Fibroblast of lung (primary cell): Measurements from ENCODE around the gene CYP11A1. TPM values are rescaled to one million over a fixed set of nuclear protein-coding genes. Genes with fewer than 3 reads are reported as not detected.

Experiments
- DNase-seq, 2 donors: peaks; one replicate each; pipeline versions ENCODE4 v3.0.0 to v3.0.0-alpha.2; 2010; ENCODE audit warnings: low read depth in 2 of 2
- H2AFZ ChIP-seq: 2 replicates; pipeline ENCODE4 v1.5.1; 2012; ENCODE audit warnings: low read length, control low read depth, inconsistent platforms
- H3K27ac ChIP-seq: 2 replicates; pipeline ENCODE4 v1.5.1; 2011; ENCODE audit warnings: low read length, control low read depth; ENCODE audit not compliant: insufficient read depth
- H3K27me3 ChIP-seq: 2 replicates; pipeline ENCODE4 v1.5.1; 2011; ENCODE audit warnings: mild to moderate bottlenecking, low read length; ENCODE audit not compliant: control insufficient read depth, insufficient read depth
- H3K36me3 ChIP-seq: 2 replicates; pipeline ENCODE4 v1.5.1; 2011; ENCODE audit warnings: low read length; ENCODE audit not compliant: control insufficient read depth, insufficient read depth
- H3K4me1 ChIP-seq: 2 replicates; pipeline ENCODE4 v1.5.1; 2011; ENCODE audit warnings: low read length; ENCODE audit not compliant: control insufficient read depth, insufficient read depth; ENCODE audit errors: extremely low read depth
- H3K4me2 ChIP-seq: 2 replicates; pipeline ENCODE4 v1.5.1; 2011; ENCODE audit warnings: low read length, control low read depth; ENCODE audit not compliant: insufficient read depth; ENCODE audit errors: extremely low read depth
- H3K4me3 ChIP-seq, 4 experiments: fragments of 200-600 bp in 1 of 4; sonication (generic) in 1 of 4; replicated peaks in 1 of 4; 2 replicates each; pipeline ENCODE4 v1.5.1; 2011 to 2016; ENCODE audit warnings: low read length in 4 of 4, low read depth in 3 of 4, mild to moderate bottlenecking in 3 of 4, control low read depth in 2 of 4, inconsistent platforms in 1 of 4, mixed read lengths in 1 of 4; ENCODE audit not compliant: insufficient read depth in 1 of 4; ENCODE audit errors: control extremely low read depth in 1 of 4
- H3K79me2 ChIP-seq: 2 replicates; pipeline ENCODE4 v1.5.1; 2012; ENCODE audit warnings: mild to moderate bottlenecking, low read length, inconsistent platforms; ENCODE audit not compliant: control insufficient read depth, insufficient read depth
- H3K9ac ChIP-seq: 2 replicates; pipeline ENCODE4 v1.5.1; 2011; ENCODE audit warnings: mild to moderate bottlenecking, low read length, control low read depth; ENCODE audit not compliant: insufficient read depth
- H3K9me3 ChIP-seq: 2 replicates; pipeline ENCODE4 v1.5.1; 2012; ENCODE audit warnings: low read depth, low read length; ENCODE audit not compliant: control insufficient read depth, insufficient read depth
- H4K20me1 ChIP-seq: 2 replicates; pipeline ENCODE4 v1.5.1; 2011; ENCODE audit warnings: low read length; ENCODE audit not compliant: control insufficient read depth, insufficient read depth; ENCODE audit errors: extremely low read depth
- CTCF ChIP-seq, 2 donors: IDR thresholded peaks in 1 of 2; conservative IDR thresholded peaks in 1 of 2; 1 replicate in 1 of 2; 2 replicates in 1 of 2; pipeline ENCODE4 v1.5.1; 2011 to 2012; ENCODE audit warnings: low read length in 2 of 2, control low read depth in 1 of 2, inconsistent platforms in 1 of 2, low read depth in 1 of 2, mild to moderate bottlenecking in 1 of 2
- EZH2 ChIP-seq: IDR thresholded peaks from 2 replicates; pipeline ENCODE4 v1.5.1; 2012; ENCODE audit warnings: low read length, control low read depth, mild to moderate bottlenecking; ENCODE audit errors: missing control alignments
- polyA plus RNA-seq, 2 donors: library from polyadenylated mRNA; depleted of rRNA in 1 of 2; stranded (reverse) in 1 of 2; unstranded in 1 of 2; fragments of >200 nt; gene quantifications; 2 replicates each; pipeline ENCODE4 v1.2.1, GENCODE V29; 2011 to 2012; ENCODE audit warnings: missing spikeins in 1 of 2
- total RNA-seq: library from RNA; depleted of rRNA; stranded (reverse); fragments of >200 nt; gene quantifications from 2 replicates; pipeline ENCODE4 v1.2.1, GENCODE V29; 2014

The CYP11A1 gene
- total and polyA plus RNA-seq, 2 donors (not counting 1 experiment from before 2014, with no cell fraction given): 0.07 to 0.33 TPM

- H3K4me2 ChIP-seq: no peak overlapping the region
- no peak for DNase-seq
- no peak overlapping the region for H3K9ac ChIP-seq
- no peak overlapping the region for H3K27ac ChIP-seq
- no peaks in the 10 kb centered on the region for H4K20me1 ChIP-seq
- no peaks in the 10 kb centered on the region for H3K9me3 ChIP-seq
- no peak overlapping the region for H3K4me3 ChIP-seq
- no peaks in the 10 kb centered on the region for H3K36me3 ChIP-seq
- no peaks in the 10 kb centered on the region for H3K4me1 ChIP-seq
- no peaks in the 10 kb centered on the region for H3K79me2 ChIP-seq
- TF ChIP-seq CTCF (conservative IDR thresholded peaks at IDR 0.05 in 1 of 2, IDR thresholded peaks at IDR 0.05 in 1 of 2; ENCODE audit: low read depth in 1 of 2, low read length in 2 of 2) (no peak), EZH2 (no peak)
- H3K27me3 ChIP-seq: no peaks in the 10 kb centered on the region
- H2AFZ ChIP-seq: no peak overlapping the region
Measured at GRCh38 chr15:74343797-74344127, 23.7 kb downstream of the CYP11A1 start.

- H3K79me2 ChIP-seq: no peaks in the 10 kb centered on the region
- no peak overlapping the region for H2AFZ ChIP-seq
- H3K4me3 ChIP-seq: no peak overlapping the region
- no peak overlapping the region for H3K9ac ChIP-seq
- no peak for DNase-seq
- no peaks in the 10 kb centered on the region for H4K20me1 ChIP-seq
- no peaks in the 10 kb centered on the region for H3K4me1 ChIP-seq
- H3K9me3 ChIP-seq: no peaks in the 10 kb centered on the region
- TF ChIP-seq CTCF (conservative IDR thresholded peaks at IDR 0.05 in 1 of 2, IDR thresholded peaks at IDR 0.05 in 1 of 2; ENCODE audit: low read depth in 1 of 2, low read length in 2 of 2) (no peak), EZH2 (no peak)
- no peaks in the 10 kb centered on the region for H3K27me3 ChIP-seq
- H3K4me2 ChIP-seq: no peak overlapping the region
- no peaks in the 10 kb centered on the region for H3K36me3 ChIP-seq
- no peak overlapping the region for H3K27ac ChIP-seq
Measured at GRCh38 chr15:74343127-74343796, 24.2 kb downstream of the CYP11A1 start.

- Histone ChIP-seq H3K27ac (no peak overlapping the region), H3K4me2 (no peak overlapping the region), H3K4me1 (no peaks in the 10 kb centered on the region), H4K20me1 (no peaks in the 10 kb centered on the region), H2AFZ (no peak overlapping the region), H3K79me2 (no peaks in the 10 kb centered on the region), H3K36me3 (no peaks in the 10 kb centered on the region), H3K9ac (no peak overlapping the region), H3K27me3 (no peaks in the 10 kb centered on the region), H3K9me3 (no peaks in the 10 kb centered on the region), H3K4me3 (no peak overlapping the region)
- DNase-seq: peak; percentile 9 to 24
- no peak for TF ChIP-seq EZH2
Measured at GRCh38 chr15:74340150-74340549, 27.3 kb downstream of the CYP11A1 start.
